Nucleus accumbens (tissue), 56 donors: Measurements from ENCODE around the gene TMEM30A.
A peak's percentile ranks its signal among the peaks of the same experiment; 100 is the strongest.

Experiments
- DNase-seq, 56 donors: peaks; one replicate each; lab custom pipeline; 2025; lab: John Stamatoyannopoulos, UW

TMEM30A gene

DNA sequence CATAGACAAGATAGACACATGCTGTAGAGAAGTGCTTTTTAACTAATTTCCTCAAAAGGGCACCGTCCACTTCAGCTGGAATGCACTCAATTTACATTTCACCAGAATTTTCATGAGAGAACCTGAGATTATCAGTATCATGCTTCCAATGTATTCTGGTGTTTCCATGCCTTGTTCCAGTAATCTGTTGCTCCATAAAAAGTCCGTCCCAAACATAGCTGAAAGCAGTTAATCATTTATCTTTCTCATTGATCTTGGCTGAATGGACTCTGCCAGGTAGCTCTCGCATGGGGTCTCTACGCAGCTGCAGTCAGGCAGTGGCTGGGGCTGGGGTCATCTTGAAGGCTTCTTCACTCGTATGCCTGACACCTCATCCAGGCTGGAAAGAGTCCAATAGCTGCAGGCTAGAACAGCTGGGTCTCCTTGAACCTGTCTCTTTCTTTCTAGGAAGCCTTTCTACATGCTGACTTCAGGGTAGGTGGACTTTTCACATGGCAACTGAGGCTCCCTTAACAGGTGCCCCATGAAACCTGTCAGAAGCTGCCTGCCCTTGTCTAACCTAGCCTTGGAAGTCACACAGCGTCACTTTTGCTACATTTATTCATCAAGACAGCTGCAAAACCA, 60.2 kb downstream of the TMEM30A start:
- DNase-seq = no peak

DNA sequence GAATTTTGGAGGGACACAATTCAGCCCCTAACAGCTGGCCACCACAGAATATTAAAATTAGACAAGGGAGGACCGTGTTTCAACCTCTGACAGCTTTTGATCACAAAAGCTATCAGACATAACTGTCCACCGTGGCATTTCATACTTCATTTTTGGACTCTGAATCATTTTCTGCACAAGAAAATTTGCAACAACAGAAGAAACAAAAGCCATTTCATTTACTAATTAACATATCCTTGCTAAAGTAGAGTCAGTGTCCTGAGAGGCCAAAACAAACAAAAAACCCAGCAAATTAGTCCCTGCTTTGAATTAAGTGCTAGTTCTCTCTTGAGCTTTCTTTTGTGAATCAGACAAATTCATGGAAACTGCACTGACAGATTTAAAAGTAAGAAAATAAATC, 61.2 kb downstream of the TMEM30A start:
- no peak for DNase-seq

DNA sequence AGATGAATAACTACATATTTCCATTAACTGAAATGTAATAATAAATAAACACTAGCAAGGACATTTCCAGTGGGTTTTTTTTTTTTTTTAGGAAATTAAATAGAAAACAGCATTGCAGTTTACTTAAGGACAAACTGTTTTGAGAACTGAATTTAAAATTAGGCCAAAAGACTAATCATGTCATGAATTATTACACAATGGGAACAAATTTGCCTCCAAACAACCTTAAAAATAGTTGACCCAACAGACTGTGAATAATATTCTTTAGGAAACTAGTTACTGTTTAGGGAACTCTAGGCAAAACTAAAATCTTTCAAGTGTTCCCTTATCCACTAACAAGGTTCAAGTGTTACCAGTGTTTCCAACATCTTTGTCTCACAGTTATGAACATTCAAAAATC, 62.3 kb downstream of the TMEM30A start:
- no peak for DNase-seq

GRCh38 chr6:75221116-75221515, 63.5 kb downstream of the TMEM30A start:
- DNase-seq = no peak

GRCh38 chr6:75220357-75220756, 64.2 kb downstream of the TMEM30A start:
- no peak for DNase-seq

DNA sequence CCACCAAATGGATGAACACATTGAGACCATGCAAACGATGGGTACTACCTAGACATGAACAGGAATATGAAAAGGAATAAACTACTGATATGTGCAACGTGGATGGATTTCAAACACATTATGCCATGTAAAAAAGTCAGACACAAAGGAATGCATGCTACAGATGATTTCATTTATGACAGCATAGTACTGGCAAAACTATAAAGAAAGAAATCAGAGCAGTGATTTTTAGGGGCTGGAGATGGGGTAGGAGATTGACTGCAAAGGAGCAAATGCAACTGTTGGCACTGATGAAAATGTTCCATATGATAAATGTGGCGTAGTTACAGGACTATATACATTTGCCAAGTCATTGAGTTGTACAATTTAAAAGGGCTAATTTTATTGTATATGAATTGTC, 65.3 kb downstream of the TMEM30A start:
- DNase-seq = no peak

DNA sequence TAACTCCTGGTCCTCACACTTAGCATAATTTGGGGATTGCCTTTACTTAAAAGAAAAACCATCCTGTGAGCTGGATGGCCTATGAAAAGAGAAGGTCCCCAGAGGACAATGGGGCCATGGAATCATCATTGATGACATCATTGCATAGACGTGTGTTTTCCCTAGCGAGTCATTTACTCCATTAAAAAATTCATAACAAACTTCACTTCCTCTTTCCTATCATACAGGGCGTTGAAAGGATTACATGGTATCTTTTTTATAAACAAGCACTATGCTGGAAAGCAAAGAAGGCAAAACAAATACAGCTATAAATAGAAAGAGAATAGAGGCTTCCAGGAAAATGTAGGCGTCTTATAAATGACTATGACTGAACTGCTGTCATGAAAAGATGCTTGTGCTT, 67.4 kb downstream of the TMEM30A start:
- DNase-seq = no peak

GRCh38 chr6:75215291-75215690, 69.3 kb downstream of the TMEM30A start:
- no peak for DNase-seq

DNA sequence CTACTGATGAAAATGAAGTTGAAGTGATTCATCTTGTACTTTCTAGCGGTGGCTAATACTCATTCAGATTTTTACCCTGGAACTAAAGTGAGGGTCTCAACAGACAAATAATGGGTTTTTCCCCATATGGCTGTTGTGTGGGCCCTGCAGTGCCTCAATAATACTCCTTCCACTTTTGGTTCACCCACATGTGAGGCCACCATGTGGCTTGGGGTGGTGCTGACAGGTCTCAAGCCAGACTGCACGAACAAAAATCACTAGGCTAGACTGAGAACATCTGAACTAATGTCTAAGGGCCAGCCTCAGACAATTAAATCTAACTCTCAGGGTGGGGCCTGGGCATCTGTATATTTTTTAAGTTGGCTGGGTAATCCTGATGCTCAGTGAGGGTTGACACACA, 70.9 kb downstream of the TMEM30A start:
- DNase-seq = no peak

DNA sequence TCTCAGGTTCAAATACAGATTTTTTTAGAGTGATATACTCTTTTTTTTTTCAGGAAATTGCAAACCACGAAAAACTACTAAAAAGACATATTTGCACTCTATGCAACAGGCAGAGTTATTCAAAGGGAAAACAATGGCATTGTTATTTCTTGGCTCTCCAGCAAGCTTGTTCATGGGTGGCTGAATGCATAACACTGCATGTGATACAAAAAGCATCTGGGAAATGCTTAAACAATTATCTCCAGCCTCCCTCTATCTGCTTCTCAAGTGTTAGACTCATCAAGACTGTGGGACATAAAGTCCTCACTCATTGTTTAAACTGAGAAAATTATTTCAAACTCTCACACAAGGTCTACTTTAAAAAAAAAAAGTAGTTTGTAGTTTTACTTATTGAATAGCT, 71.5 kb downstream of the TMEM30A start:
- DNase-seq = no peak

GRCh38 chr6:75211920-75212590, 72.5 kb downstream of the TMEM30A start:
- DNase-seq = no peak

DNA sequence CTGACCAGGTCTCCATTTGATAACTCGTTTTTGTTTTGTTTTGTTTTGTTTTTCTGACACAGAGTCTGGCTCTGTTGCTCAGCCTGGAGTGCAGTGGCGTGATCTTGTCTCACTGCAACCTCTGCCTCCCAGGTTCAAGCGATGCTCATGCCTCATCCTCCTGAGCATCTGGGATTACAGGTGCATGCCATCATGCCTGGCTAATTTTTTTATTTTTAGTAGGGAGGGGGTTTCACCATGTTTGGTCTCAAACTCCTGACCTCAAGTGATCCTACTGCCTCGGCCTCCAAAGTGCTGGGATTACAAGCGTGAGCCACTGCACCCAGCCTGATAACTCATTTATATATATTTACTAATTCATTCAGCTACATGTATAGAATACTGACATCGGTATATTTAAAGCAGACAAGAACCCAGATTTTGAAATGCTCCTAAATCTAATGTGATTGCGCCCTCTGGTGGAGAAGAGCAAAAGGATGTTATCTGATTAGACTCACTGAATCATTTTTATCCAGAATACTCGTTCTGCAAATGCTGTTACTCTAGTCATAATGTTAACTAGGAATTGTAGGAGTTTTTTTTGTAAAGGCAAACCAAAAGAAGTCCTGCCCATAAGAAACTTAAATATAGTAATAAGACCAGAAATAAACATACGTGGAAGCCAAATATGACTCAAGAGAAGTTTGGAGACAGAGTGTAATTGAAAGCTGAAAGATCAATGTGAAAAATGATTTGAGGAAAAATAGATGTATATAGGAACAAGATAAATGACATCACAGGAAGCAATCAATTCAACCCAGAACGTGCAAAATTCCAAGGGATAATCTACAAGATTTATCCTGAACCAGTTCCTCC, 73.5 kb downstream of the TMEM30A start:
- peak in 11 of 56 donors; percentile 20 to 76 (median 33) for DNase-seq

DNA sequence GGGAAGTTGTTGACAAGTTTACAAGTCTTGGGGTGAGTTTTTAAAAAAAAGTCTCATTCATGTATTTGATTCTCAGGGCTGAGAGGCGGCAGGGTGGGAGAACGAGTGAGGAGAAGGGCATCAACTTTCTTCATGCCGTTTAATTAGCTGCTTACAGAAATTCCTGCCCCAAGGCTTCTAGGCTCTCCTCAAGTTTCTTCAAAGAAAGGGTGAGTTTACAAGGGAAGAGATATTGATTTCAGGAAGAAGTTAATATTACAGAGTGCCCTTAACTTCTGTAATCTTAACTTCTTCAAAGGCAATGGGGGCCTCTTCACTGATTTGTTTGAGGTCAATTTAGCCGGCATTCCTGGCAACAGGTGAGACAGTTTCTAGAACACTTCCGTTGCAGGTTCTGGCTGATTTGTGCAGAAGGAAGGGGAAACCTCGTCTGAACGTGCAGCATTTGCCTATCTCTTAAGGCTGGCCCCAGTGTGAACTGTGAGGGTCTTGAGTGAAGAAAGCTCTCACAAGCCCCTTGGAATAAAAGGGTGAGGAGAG, 75.3 kb downstream of the TMEM30A start:
- DNase-seq = no peak

DNA sequence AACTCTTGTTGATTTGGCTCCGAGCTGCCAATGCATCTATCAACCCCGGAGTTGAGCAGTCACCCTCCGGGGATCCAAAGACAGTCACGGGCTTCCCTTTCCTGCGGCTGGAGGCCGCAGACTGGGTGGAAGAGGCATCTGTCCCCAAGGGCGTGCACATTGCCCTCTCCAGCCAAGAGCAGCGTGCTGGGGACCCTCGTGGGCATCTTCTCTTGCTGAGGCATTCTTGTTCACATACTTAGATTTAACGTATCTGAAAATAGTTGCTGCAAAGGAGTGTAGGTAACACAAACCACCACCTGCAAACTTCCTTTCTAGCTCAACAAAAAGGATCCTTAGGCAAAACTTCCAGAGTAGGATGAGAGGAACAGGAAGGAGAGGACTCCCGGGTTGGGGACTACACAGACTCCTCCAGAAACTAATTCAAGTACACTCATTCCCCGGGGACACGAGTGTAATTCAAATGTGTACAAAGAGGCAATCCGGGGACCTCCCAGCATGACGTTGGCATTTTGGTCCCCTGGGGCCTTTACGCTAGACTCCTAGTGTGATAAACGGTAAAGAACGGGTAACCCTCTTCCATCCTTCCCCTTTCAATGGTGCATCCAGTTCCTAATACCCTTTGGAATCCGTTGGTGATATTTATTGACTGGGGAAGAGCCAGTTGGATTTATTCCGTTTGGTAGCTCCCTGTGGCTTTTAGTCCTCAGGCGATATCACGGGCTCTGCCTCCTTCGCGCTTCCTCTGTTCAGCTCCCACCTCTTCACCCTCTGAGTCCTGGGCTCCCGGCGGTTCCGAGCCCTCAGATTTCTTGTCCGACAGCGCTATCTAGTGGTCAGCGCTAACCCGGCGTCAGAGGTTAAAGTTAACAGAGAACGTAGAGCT, 76.1 kb downstream of the TMEM30A start:
- peak in 52 of 56 donors; percentile 28 to 89 (median 70) for DNase-seq

DNA sequence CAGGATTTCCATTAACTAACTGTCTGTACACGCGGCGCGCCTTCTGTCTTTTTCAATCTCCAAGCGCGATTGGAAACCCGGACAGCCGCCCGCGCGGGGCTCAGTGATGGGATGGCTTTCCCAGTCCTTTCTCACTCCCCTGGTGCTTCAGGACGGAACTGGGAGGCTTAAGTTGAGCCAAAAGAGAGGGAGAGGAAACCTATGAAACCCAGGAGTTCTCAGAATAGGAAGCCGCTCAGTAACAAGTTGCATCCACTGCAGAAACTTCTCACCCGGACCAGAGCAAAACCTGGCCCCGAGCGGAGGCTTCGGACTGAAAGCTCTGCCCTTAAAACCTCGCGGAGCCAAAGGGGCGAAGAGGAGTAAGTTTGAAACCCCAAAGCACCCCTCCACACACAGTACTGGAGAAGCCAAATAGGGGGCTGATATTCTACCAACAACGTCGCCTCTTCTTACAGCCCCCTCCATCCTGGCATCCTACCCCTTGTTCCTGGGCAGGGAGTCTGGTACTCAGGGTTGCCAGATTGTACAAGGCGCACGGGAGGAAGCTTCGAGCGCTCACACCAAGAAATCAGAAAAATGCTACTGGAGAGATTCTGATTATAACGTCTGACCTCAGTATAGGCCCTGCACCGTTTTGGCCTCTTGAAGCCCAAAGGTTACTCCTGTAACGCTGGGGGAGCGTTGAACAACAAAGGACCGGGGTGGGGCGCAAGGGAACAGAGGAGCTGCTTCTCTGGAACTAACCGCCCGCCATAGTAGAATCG, 77.8 kb downstream of the TMEM30A start:
- DNase-seq = no peak

DNA sequence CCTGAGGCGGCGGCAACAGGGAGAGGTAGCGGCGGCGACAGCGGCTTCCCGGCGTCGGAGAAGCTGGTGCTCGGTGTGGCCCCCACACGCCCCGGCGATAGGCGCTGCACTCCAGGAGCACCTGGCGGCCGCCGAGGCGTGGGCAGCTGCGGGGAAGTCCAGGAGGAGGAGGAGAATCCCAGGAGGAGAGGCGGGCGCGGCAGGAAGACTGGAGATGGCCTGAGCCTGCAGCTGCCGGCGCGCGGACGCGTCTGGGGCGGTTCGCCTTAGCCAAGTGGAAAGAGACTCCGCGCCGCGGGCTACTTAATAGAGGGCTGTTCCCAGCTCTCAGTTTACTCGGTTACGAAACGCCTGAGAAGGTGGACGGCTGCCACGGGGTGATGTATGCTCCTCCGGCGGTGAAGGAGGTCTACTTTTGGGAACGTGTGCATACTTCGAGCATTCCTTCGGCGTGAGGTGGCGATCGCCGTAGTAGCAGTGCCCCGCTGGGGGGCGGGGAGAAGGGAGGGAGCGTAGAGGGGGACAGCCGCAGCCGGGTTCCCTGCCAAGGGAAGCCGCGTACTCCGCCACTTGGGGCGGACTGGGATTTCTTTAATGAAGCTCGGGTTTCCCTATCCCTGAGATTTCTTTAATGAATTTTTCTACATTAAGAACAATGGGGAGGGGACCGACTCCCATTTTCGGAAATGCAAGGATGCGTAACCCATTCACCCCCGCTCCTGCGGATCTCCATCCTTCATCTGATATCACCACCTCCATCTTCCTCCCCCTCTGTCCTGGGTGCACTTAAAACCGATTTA, 78.6 kb downstream of the TMEM30A start, which contains the start of gene COL12A1:
TSS of gene COL12A1 (minus strand) at position 278 of the 800 bp plus-strand sequence. CDS start 3,261 bp downstream, outside the sequence.
- peak in 3 of 56 donors; percentile 9 to 33 (median 13) for DNase-seq

GRCh38 chr6:75204959-75205775, 79.4 kb downstream of the TMEM30A start:
- DNase-seq = no peak
